Measurements from ENCODE around the gene IMMP2L.

- TF ChIP-seq EZH2phosphoT487 (conservative IDR thresholded peaks at IDR 0.05; ENCODE audit: low read length) (no peak), CTCF (IDR thresholded peaks at IDR 0.05; ENCODE audit: insufficient read depth, low read length, poor library complexity, severe bottlenecking) (no peak)
Measured at GRCh38 chr7:110645060-110645459, 917.2 kb downstream of the IMMP2L start.

Data from SU-DHL-6 (cell line).